HepG2 (cell line): ENCODE results near the gene HEXD.

Source experiments
- ERF ChIP-seq: IDR thresholded peaks from 2 replicates; pipeline ENCODE4 v1.6.1; 2018; ENCODE audit warnings: missing biosample characterization, missing genetic modification reagents
- RAD21 ChIP-seq: fragments of 450-650 bp; formaldehyde crosslinking; IDR thresholded peaks from 2 replicates; pipeline ENCODE4 v1.5.0; 2020; ENCODE audit warnings: mild to moderate bottlenecking

DNA sequence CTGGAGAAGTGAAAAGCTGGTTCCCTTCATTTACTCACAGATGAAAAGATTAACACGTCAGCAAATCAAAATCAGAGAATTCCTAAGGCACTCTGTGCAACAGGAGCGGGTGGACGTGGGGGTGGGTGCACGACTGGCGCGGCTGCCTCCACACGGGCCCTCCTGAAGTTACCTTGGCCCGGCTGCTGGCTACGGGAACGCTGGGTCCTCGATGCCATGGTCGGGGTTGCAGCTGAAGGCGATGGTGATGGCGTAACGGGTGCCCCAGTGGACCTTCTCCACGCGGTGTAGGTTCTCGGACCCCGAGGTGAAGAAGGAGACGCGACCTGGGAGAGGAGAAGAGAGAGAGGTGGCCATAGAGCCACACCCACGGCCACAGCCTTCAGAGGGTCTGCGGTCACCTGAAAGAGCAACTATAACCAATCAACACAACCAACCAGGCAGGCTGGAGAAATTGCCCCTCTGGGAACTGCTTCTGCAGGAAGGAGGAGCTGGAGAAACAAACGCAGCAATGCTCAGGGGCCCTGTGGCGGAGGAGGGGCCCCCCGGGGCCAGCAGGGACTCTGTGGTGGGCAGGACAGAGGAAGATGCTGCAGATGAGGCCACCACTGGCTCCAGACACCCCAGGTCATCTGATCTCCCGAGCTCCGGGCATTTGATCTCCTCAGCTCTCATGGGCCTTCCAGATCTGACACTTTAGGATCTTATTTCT is 25.8 kb upstream of the HEXD start:
- TF ChIP-seq RAD21 (CRISPR knock-in tag) (no peak), ERF (CRISPR knock-in tag) (no peak)
